Parathyroid adenoma (tissue), 2 donors: ENCODE measurements around the gene ATE1.

ENCODE experiments used
- H2AFZ ChIP-seq: fragments of 300-600 bp; sonication (generic); one replicate; pipeline ENCODE4 v1.7.0; 2017; ENCODE audit warnings: antibody characterized with exemption, mild to moderate bottlenecking
- H3K27ac ChIP-seq: fragments of 300-600 bp; sonication (generic); one replicate; pipeline ENCODE4 v1.7.0; 2017
- H3K27me3 ChIP-seq: fragments of 300-600 bp; sonication (generic); one replicate; pipeline ENCODE4 v1.7.0; 2017; ENCODE audit warnings: low read length; ENCODE audit not compliant: control insufficient read depth, insufficient read depth
- H3K36me3 ChIP-seq: fragments of 300-600 bp; sonication (generic); one replicate; pipeline ENCODE4 v1.7.0; 2017; ENCODE audit warnings: low read length; ENCODE audit not compliant: control insufficient read depth, insufficient read depth
- H3K4me1 ChIP-seq: fragments of 300-600 bp; sonication (generic); one replicate; pipeline ENCODE4 v1.7.0; 2017; ENCODE audit warnings: control low read depth
- H3K4me2 ChIP-seq: fragments of 300-600 bp; sonication (generic); one replicate; pipeline ENCODE4 v1.7.0; 2017; ENCODE audit warnings: low read length
- H3K4me3 ChIP-seq: fragments of 300-600 bp; sonication (generic); one replicate; pipeline ENCODE4 v1.7.0; 2017; ENCODE audit warnings: low read depth, low read length
- H3K79me2 ChIP-seq: fragments of 300-600 bp; sonication (generic); one replicate; pipeline ENCODE4 v1.7.0; 2017; ENCODE audit warnings: control low read depth
- H3K9ac ChIP-seq: fragments of 300-600 bp; sonication (generic); one replicate; pipeline ENCODE4 v1.7.0; 2017; ENCODE audit warnings: mild to moderate bottlenecking
- H3K9me3 ChIP-seq: fragments of 300-600 bp; sonication (generic); one replicate; pipeline ENCODE4 v1.7.0; 2017; ENCODE audit warnings: low read length; ENCODE audit not compliant: control insufficient read depth
- TF ChIP-seq, protein P1 (sequence below): fragments of 300-600 bp; sonication (generic); IDR thresholded peaks from one replicate; pipeline ENCODE4 v1.7.0; 2017; ENCODE audit warnings: antibody characterized with exemption, mild to moderate bottlenecking
- donor health status: primary hyperparathyroidism.

The ATE1 gene

DNA sequence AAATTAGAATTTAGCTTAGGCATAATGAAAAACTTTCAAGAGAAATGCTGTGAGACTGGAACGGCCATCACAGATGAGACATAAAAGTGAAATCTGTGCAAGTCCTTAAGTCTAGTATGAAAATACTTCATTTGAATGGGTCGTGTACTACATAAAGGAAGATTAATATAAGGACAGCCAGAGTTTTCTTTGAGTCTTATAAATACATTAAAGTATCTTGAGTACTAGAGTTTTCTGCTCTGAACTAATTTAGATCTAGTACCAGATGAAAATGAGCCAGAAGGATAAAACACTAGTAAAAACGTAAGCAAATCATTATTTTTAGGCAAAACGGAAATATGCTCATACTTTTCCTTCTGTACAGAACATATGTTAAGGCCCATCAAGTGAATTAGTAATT lies 93.1 kb downstream of the ATE1 start:
- no peak overlapping the region for H3K4me2 ChIP-seq
- TF ChIP-seq, protein P1, sequence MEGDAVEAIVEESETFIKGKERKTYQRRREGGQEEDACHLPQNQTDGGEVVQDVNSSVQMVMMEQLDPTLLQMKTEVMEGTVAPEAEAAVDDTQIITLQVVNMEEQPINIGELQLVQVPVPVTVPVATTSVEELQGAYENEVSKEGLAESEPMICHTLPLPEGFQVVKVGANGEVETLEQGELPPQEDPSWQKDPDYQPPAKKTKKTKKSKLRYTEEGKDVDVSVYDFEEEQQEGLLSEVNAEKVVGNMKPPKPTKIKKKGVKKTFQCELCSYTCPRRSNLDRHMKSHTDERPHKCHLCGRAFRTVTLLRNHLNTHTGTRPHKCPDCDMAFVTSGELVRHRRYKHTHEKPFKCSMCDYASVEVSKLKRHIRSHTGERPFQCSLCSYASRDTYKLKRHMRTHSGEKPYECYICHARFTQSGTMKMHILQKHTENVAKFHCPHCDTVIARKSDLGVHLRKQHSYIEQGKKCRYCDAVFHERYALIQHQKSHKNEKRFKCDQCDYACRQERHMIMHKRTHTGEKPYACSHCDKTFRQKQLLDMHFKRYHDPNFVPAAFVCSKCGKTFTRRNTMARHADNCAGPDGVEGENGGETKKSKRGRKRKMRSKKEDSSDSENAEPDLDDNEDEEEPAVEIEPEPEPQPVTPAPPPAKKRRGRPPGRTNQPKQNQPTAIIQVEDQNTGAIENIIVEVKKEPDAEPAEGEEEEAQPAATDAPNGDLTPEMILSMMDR = no peak
- H3K27ac ChIP-seq = no peak overlapping the region
- H3K4me1 ChIP-seq = peaks cover 5% of the 10 kb centered on the region
- H2AFZ ChIP-seq = no peak overlapping the region
- H3K4me3 ChIP-seq = no peak overlapping the region
- no peaks in the 10 kb centered on the region for H3K79me2 ChIP-seq
- no peaks in the 10 kb centered on the region for H3K27me3 ChIP-seq
- no peak overlapping the region for H3K9ac ChIP-seq
- no peaks in the 10 kb centered on the region for H3K9me3 ChIP-seq
- H3K36me3 ChIP-seq = no peaks in the 10 kb centered on the region

DNA sequence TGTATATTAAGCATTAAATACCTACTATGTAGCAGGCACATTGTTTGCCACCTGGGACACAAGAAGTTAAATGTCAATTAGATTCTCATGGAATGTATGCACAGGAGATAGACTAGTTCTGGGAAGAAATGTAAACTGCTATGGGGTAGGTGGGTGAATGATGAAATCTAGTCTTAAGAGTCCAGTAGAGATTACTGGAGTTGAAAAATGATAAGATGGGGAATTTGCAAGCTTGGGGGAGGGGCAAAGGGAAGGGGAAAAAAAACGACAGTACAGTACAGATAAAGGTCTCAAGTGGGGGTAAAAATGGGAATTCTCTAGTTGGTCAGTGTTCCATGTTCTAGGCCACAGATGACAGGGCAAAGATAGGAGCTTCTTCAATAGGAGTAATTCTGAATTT lies 94.4 kb downstream of the ATE1 start:
- peaks cover 5% of the 10 kb centered on the region for H3K4me1 ChIP-seq
- no peaks in the 10 kb centered on the region for H3K79me2 ChIP-seq
- no peaks in the 10 kb centered on the region for H3K36me3 ChIP-seq
- H2AFZ ChIP-seq = no peak overlapping the region
- no peak overlapping the region for H3K27ac ChIP-seq
- no peak overlapping the region for H3K4me3 ChIP-seq
- no peaks in the 10 kb centered on the region for H3K27me3 ChIP-seq
- no peaks in the 10 kb centered on the region for H3K9me3 ChIP-seq
- H3K4me2 ChIP-seq = no peak overlapping the region
- H3K9ac ChIP-seq = no peak overlapping the region
- TF ChIP-seq, protein P1 = no peak

DNA sequence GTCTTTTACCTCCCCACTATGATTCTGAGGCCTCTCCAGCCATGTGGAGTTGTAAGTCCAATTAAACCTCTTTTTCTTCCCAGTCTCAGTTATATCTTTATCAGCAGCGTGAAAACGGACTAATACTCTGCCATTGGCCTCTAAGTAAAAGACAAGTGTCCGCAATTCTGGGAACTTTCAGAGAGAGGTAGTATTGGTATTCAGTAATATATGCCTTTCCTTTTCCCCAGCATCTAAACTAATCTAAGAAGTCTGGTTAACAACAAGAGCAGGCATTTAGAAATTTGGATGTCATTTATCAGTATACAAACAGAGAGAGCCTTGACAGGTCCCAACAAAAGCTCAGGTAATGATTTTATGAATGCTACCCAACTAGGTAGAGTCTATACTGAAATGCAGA lies 95.2 kb downstream of the ATE1 start:
- Histone ChIP-seq H3K36me3 (no peaks in the 10 kb centered on the region), H3K4me1 (peaks cover 5% of the 10 kb centered on the region), H3K9me3 (no peaks in the 10 kb centered on the region), H3K4me3 (no peak overlapping the region), H3K4me2 (no peak overlapping the region), H2AFZ (no peak overlapping the region), H3K27me3 (no peaks in the 10 kb centered on the region), H3K79me2 (no peaks in the 10 kb centered on the region), H3K27ac (no peak overlapping the region), H3K9ac (no peak overlapping the region)
- TF ChIP-seq, protein P1 = no peak

DNA sequence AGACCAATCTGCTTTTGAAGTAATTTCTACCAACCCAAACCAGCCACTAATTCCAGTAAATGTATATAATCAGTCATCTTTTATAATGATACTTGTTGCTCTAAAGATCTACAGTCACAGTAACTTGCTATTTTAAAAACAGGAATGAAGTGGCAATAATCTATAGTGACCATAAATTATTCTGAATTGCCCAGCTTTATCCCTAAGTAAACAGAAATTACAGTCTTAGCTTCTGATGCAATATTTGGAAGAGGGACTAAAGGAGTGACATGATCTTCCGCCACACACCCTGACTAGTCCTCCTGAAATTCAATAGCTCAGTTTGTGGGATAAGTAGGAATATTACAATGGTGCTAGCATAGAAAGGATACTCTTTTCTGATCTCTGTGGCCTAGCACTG lies 96.1 kb downstream of the ATE1 start:
- no peak overlapping the region for H2AFZ ChIP-seq
- TF ChIP-seq, protein P1 = no peak
- no peak overlapping the region for H3K4me3 ChIP-seq
- no peaks in the 10 kb centered on the region for H3K9me3 ChIP-seq
- H3K36me3 ChIP-seq = no peaks in the 10 kb centered on the region
- peaks cover 5% of the 10 kb centered on the region for H3K4me1 ChIP-seq
- no peak overlapping the region for H3K9ac ChIP-seq
- no peaks in the 10 kb centered on the region for H3K27me3 ChIP-seq
- no peak overlapping the region for H3K4me2 ChIP-seq
- H3K79me2 ChIP-seq = no peaks in the 10 kb centered on the region
- H3K27ac ChIP-seq = no peak overlapping the region

DNA sequence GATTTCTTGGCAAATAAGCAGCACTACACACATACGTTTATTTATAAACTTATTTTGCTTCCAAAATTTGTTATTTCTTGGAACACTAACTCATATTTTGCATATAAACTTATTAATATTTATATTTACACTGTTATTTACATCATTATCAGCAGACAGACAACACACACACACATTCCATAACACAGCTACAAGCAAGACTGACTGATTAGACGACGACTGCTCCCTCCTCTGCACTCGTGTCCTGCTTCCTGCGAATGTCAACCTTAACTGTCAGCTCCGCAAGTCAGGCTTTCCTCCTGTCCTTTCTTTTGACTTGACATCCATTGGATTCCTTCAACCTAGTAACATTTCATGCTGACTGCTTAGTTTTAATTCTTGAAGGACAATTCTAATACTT lies 96.6 kb downstream of the ATE1 start:
- H3K4me2 ChIP-seq = no peak overlapping the region
- H3K9ac ChIP-seq = no peak overlapping the region
- no peak overlapping the region for H3K4me3 ChIP-seq
- TF ChIP-seq, protein P1 = no peak
- H3K4me1 ChIP-seq = peaks cover 5% of the 10 kb centered on the region
- H3K36me3 ChIP-seq = no peaks in the 10 kb centered on the region
- H3K9me3 ChIP-seq = no peaks in the 10 kb centered on the region
- H3K27me3 ChIP-seq = no peaks in the 10 kb centered on the region
- H3K79me2 ChIP-seq = no peaks in the 10 kb centered on the region
- no peak overlapping the region for H2AFZ ChIP-seq
- no peak overlapping the region for H3K27ac ChIP-seq
